H1 (cell line): ENCODE measurements around the gene TBC1D3I. TPM values are rescaled to one million over a fixed set of nuclear protein-coding genes. Genes with fewer than 3 reads are reported as not detected.
"Not testable (repeated sequence)": the region's sequence is repeated elsewhere in the genome, so short reads cannot be mapped to it uniquely, and the experiment has no call there.

Experiments
- CTCF ChIA-PET: fragments of 300-600 bp; sonication (Branson Sonifier 250); formaldehyde crosslinking; loops from one replicate; lab custom pipeline; 2021; ENCODE audit not compliant: partially characterized antibody; lab: Charles Lee
- POLR2A ChIA-PET: fragments of 300-600 bp; sonication (Branson Sonifier 250); formaldehyde crosslinking; loops from one replicate; lab custom pipeline; 2021; ENCODE audit warnings: inconsistent platforms; ENCODE audit not compliant: partially characterized antibody; lab: Charles Lee
- DNase-seq, 2 experiments: peaks; one replicate each; pipeline versions ENCODE4 v3.0.0 to v3.0.0-alpha.2; 2010 to 2022; ENCODE audit warnings: low spot score in 2 of 2, low read depth in 1 of 2, mixed read lengths in 1 of 2
- FAIRE-seq: peaks from 2 replicates; lab custom pipeline; 2011; peaks lifted over from hg19 to GRCh38; lab: Jason Lieb, UNC
- H2AFZ ChIP-seq: 2 replicates; pipeline ENCODE4 v1.8.1; 2012; ENCODE audit warnings: low read length, inconsistent platforms
- H2AK5ac ChIP-seq: 2 replicates; pipeline ENCODE4 v1.6.1; 2013; ENCODE audit warnings: low read depth, low read length
- H2BK120ac ChIP-seq: replicated peaks from 2 replicates; pipeline ENCODE3; 2013; ENCODE audit warnings: low read depth, low read length, inconsistent platforms
- H2BK12ac ChIP-seq: 2 replicates; pipeline ENCODE4 v1.6.1; 2013; ENCODE audit warnings: low read depth, low read length
- H2BK15ac ChIP-seq: 2 replicates; pipeline ENCODE4 v1.6.1; 2013; ENCODE audit warnings: low read length
- H2BK20ac ChIP-seq: 2 replicates; pipeline ENCODE4 v1.6.1; 2013; ENCODE audit warnings: low read length
- H2BK5ac ChIP-seq: 2 replicates; pipeline ENCODE4 v1.6.1; 2013; ENCODE audit warnings: low read depth, low read length
- H3K14ac ChIP-seq: 2 replicates; pipeline ENCODE4 v1.6.1; 2013; ENCODE audit warnings: inconsistent platforms; ENCODE audit not compliant: insufficient read length
- H3K18ac ChIP-seq: 2 replicates; pipeline ENCODE4 v1.6.1; 2013; ENCODE audit warnings: low read length; ENCODE audit errors: extremely low read depth
- H3K23ac ChIP-seq: 2 replicates; pipeline ENCODE4 v1.6.1; 2013; ENCODE audit warnings: inconsistent platforms; ENCODE audit not compliant: insufficient read length
- H3K23me2 ChIP-seq: 2 replicates; pipeline ENCODE4 v1.6.1; 2013; ENCODE audit warnings: low read depth, low read length
- H3K27ac ChIP-seq: 2 replicates; pipeline ENCODE4 v1.6.1; 2011; ENCODE audit warnings: low read depth, low read length, inconsistent platforms
- H3K27me3 ChIP-seq, 4 experiments: replicated peaks in 1 of 4; 1 replicate in 1 of 4; 2 replicates in 3 of 4; pipeline versions ENCODE4 v1.6.1 to v1.8.1; 2011 to 2013; ENCODE audit warnings: low read length in 3 of 4, mild to moderate bottlenecking in 3 of 4, inconsistent platforms in 2 of 4, mixed read lengths in 2 of 4, moderate library complexity in 1 of 4; ENCODE audit not compliant: control insufficient read depth in 3 of 4, insufficient read depth in 3 of 4; ENCODE audit errors: extremely low read depth in 1 of 4
- H3K36me3 ChIP-seq, 4 experiments: 2 replicates each; pipeline versions ENCODE4 v1.6.1 to v1.8.1; 2011 to 2013; ENCODE audit warnings: mild to moderate bottlenecking in 4 of 4, low read length in 3 of 4, moderate library complexity in 2 of 4, control low read depth in 1 of 4, inconsistent platforms in 1 of 4; ENCODE audit not compliant: insufficient read depth in 4 of 4, control insufficient read depth in 2 of 4
- H3K4ac ChIP-seq: replicated peaks from 2 replicates; pipeline ENCODE3; 2013; ENCODE audit warnings: low read length, low read depth, mixed read lengths, inconsistent platforms; ENCODE audit not compliant: insufficient read length
- H3K4me1 ChIP-seq, 4 experiments: replicated peaks in 1 of 4; 1 replicate in 1 of 4; 2 replicates in 3 of 4; pipeline versions ENCODE4 v1.6.1 to v1.8.1; 2011 to 2013; ENCODE audit warnings: low read length in 3 of 4, inconsistent platforms in 2 of 4, mixed read lengths in 1 of 4; ENCODE audit not compliant: insufficient read depth in 4 of 4, control insufficient read depth in 3 of 4
- H3K4me2 ChIP-seq, 2 experiments: 2 replicates each; pipeline versions ENCODE4 v1.6.1 to v1.8.1; 2011 to 2013; ENCODE audit warnings: low read depth in 2 of 2, low read length in 2 of 2, control low read depth in 1 of 2, inconsistent platforms in 1 of 2, mild to moderate bottlenecking in 1 of 2; ENCODE audit not compliant: insufficient read depth in 1 of 2
- H3K4me3 ChIP-seq, 4 experiments: fragments of 200-600, 300-600 bp in 1 of 4; sonication (generic), shearing (Covaris generic), sonication (Bioruptor Twin) in 1 of 4; 2 replicates each; pipeline versions ENCODE4 v1.5.1 to v1.8.1; 2011 to 2016; ENCODE audit warnings: low read length in 4 of 4, low read depth in 3 of 4, control low read depth in 2 of 4, inconsistent platforms in 2 of 4, mild to moderate bottlenecking in 2 of 4, mixed read lengths in 1 of 4, moderate library complexity in 1 of 4; ENCODE audit not compliant: insufficient read depth in 2 of 4; ENCODE audit errors: extremely low read depth in 1 of 4
- H3K56ac ChIP-seq: replicated peaks from 2 replicates; pipeline ENCODE3; 2013; ENCODE audit warnings: low read depth, mild to moderate bottlenecking, mixed read lengths, low read length, inconsistent platforms; ENCODE audit not compliant: insufficient read length
- H3K79me1 ChIP-seq: 2 replicates; pipeline ENCODE4 v1.6.1; 2013; ENCODE audit warnings: low read depth, low read length, control low read depth
- H3K79me2 ChIP-seq, 2 experiments: 2 replicates each; pipeline versions ENCODE4 v1.6.1 to v1.8.1; 2012 to 2013; ENCODE audit warnings: low read length in 2 of 2, mild to moderate bottlenecking in 2 of 2, inconsistent platforms in 1 of 2; ENCODE audit not compliant: insufficient read depth in 2 of 2, control insufficient read depth in 1 of 2
- H3K9ac ChIP-seq, 4 experiments: replicated peaks in 1 of 4; 1 replicate in 1 of 4; 2 replicates in 3 of 4; pipeline versions ENCODE4 v1.6.1 to v1.8.1; 2011 to 2013; ENCODE audit warnings: low read depth in 3 of 4, low read length in 3 of 4, control low read depth in 2 of 4, mild to moderate bottlenecking in 2 of 4, moderate library complexity in 2 of 4, inconsistent platforms in 1 of 4; ENCODE audit errors: extremely low read depth in 1 of 4
- H3K9me3 ChIP-seq, 2 experiments: 2 replicates each; pipeline versions ENCODE4 v1.6.1 to v1.8.1; 2012 to 2013; ENCODE audit warnings: mild to moderate bottlenecking in 2 of 2, moderate library complexity in 2 of 2, control low read depth in 1 of 2, inconsistent platforms in 1 of 2, low read depth in 1 of 2, low read length in 1 of 2, mixed read lengths in 1 of 2; ENCODE audit not compliant: insufficient read depth in 2 of 2
- H4K20me1 ChIP-seq, 2 experiments: replicated peaks in 1 of 2; 2 replicates each; pipeline versions ENCODE3 to v1.8.1; 2011 to 2013; ENCODE audit warnings: inconsistent platforms in 2 of 2, low read length in 2 of 2, mild to moderate bottlenecking in 1 of 2; ENCODE audit not compliant: insufficient read depth in 2 of 2, control insufficient read depth in 1 of 2
- H4K5ac ChIP-seq: 2 replicates; pipeline ENCODE4 v1.6.1; 2013; ENCODE audit warnings: low read length, low read depth, mixed read lengths, inconsistent platforms; ENCODE audit not compliant: insufficient read length
- H4K8ac ChIP-seq: 2 replicates; pipeline ENCODE4 v1.8.0; 2013; ENCODE audit warnings: mild to moderate bottlenecking, moderate library complexity, low read length, inconsistent platforms; ENCODE audit not compliant: insufficient read depth; ENCODE audit errors: extremely low read depth
- H4K91ac ChIP-seq: replicated peaks from 2 replicates; pipeline ENCODE3; 2013; ENCODE audit warnings: low read length, mixed read lengths, inconsistent platforms; ENCODE audit not compliant: insufficient read length
- WGBS, 2 experiments: shearing (Covaris generic) in 1 of 2; methylation state at CpG; one replicate each; pipeline versions ENCODE4 v1.1.6 to v1.1.7; 2013 to 2015; ENCODE audit warnings: low lambda C conversion rate in 2 of 2, mixed read lengths in 2 of 2, inconsistent platforms in 1 of 2, low coverage in 1 of 2, missing lambda C conversion rate in 1 of 2; ENCODE audit not compliant: insufficient replicate concordance in 2 of 2, insufficient coverage in 1 of 2, insufficient read length in 1 of 2; ENCODE audit errors: extremely low coverage in 1 of 2, missing lambda C conversion rate in 1 of 2; 5-methylcytosine and 5-hydroxymethylcytosine counted together
- polyA plus RNA-seq, 7 experiments: library from polyadenylated mRNA; depleted of rRNA in 3 of 7; stranded (reverse) in 5 of 7; unstranded in 2 of 7; fragments of >200 nt in 5 of 7; fragments of 200-250 nt in 2 of 7; gene quantifications; 1 replicate in 5 of 7; 2 replicates in 1 of 7; 4 replicates in 1 of 7; pipeline versions ENCODE4 v1.2.1 to v1.2.3, GENCODE V29; 2011 to 2013; ENCODE audit warnings: missing spikeins in 2 of 7, mixed read lengths in 2 of 7
- total RNA-seq: library from RNA; stranded (reverse); fragmentation: NEBNext Ultra II Directional; extraction: Animal tissue kit (Norgen Biotek cat#: 25700); gene quantifications from 2 replicates; pipeline ENCODE4 v1.2.1, GENCODE V29; 2021

The TBC1D3I gene
- total and polyA plus RNA-seq, 2 of the 8 experiments (the other 6 are each of a cell fraction or from before 2014, with no cell fraction given) = 2.3 TPM; not detected in 1

- H2AK5ac ChIP-seq, POLR2A ChIA-PET: not testable (repeated sequence)
These were observed 57.0 kb downstream of the TBC1D3I start for GRCh38 chr17:36207383-36207782.

DNA sequence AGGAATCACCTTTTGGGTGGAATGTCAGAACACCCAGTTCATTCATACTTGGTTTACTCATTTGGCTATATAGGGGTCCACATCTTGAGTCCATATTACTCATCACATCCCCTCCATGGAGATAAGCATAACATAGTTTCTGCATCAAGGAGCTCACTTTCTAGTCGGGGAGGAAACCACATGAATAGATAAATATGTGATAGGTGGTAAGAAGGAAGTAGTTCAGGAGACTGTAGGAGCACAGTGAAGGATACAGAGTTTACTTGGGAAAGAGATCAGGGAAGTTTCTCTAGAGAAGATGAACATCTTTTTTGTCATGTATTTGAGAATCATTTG is 57.9 kb downstream of the TBC1D3I start:
- H4K8ac ChIP-seq, H3K27me3 ChIP-seq, H2BK5ac ChIP-seq, H3K9ac ChIP-seq, H4K91ac ChIP-seq, H3K18ac ChIP-seq, H2BK15ac ChIP-seq, H3K4me1 ChIP-seq, CTCF ChIA-PET, H3K4ac ChIP-seq, H3K23ac ChIP-seq, H2AK5ac ChIP-seq, H2BK12ac ChIP-seq, H2BK120ac ChIP-seq, H2AFZ ChIP-seq, H3K36me3 ChIP-seq, H3K79me1 ChIP-seq, FAIRE-seq, H3K9me3 ChIP-seq, H4K5ac ChIP-seq, POLR2A ChIA-PET, H3K4me3 ChIP-seq, H3K79me2 ChIP-seq, H2BK20ac ChIP-seq, H4K20me1 ChIP-seq, H3K14ac ChIP-seq, DNase-seq, H3K4me2 ChIP-seq, H3K23me2 ChIP-seq, H3K56ac ChIP-seq, H3K27ac ChIP-seq: not testable (repeated sequence)
- WGBS, 2 experiments = 88% methylated on average over 1 of the region's 1 CpG; no CpG with 5 or more reads in 1 of the 2 experiments

More at GRCh38 chr17:36207383-36207782, 57.0 kb downstream of the TBC1D3I start:
- H3K27me3 ChIP-seq, H3K27ac ChIP-seq, H3K79me1 ChIP-seq, H4K91ac ChIP-seq, H3K14ac ChIP-seq, H3K4me3 ChIP-seq, H2BK20ac ChIP-seq, H3K23ac ChIP-seq, H3K4me1 ChIP-seq, H2BK5ac ChIP-seq, H3K56ac ChIP-seq, H2AFZ ChIP-seq, DNase-seq, H2BK120ac ChIP-seq, H3K9me3 ChIP-seq, H3K23me2 ChIP-seq, FAIRE-seq, H4K8ac ChIP-seq, H2BK15ac ChIP-seq, H2BK12ac ChIP-seq, H3K9ac ChIP-seq, H3K4me2 ChIP-seq, H4K20me1 ChIP-seq, H4K5ac ChIP-seq, H3K79me2 ChIP-seq, H3K36me3 ChIP-seq, H3K4ac ChIP-seq, CTCF ChIA-PET, H3K18ac ChIP-seq: not testable (repeated sequence)
- WGBS, 2 experiments = 62% methylated on average over 5 of the region's 6 CpGs; no CpG with 5 or more reads in 1 of the 2 experiments
